Vagina (tissue), 2 donors: ENCODE results near the gene CDC42EP3.

Source experiments
- CTCF ChIP-seq, 3 experiments: fragments of 450-650 bp in 2 of 3; fragments of 200-600 bp in 1 of 3; sonication (generic) in 1 of 3; IDR thresholded peaks; one replicate each; pipeline ENCODE4 v1.5.1; 2017 to 2019; ENCODE audit warnings: antibody characterized with exemption in 3 of 3, mild to moderate bottlenecking in 2 of 3, moderate library complexity in 2 of 3
- POLR2A ChIP-seq, 2 donors: fragments of 450-650 bp; IDR thresholded peaks; one replicate each; pipeline ENCODE4 v1.6.1; 2017; ENCODE audit warnings: antibody characterized with exemption in 2 of 2, mild to moderate bottlenecking in 2 of 2, moderate library complexity in 2 of 2
- POLR2AphosphoS5 ChIP-seq, 2 donors: sonication (generic); formaldehyde crosslinking; IDR thresholded peaks; one replicate each; pipeline ENCODE4 v1.9.0; 2017; ENCODE audit warnings: antibody characterized with exemption in 2 of 2, mild to moderate bottlenecking in 2 of 2, low read depth in 1 of 2; ENCODE audit not compliant: insufficient read depth in 1 of 2

- TF ChIP-seq POLR2A (IDR thresholded peaks at IDR 0.05): no peak
- no peak for TF ChIP-seq CTCF (IDR thresholded peaks at IDR 0.05)
- TF ChIP-seq POLR2AphosphoS5 (IDR thresholded peaks at IDR 0.05; ENCODE audit: insufficient read depth in 1 of 2, low read depth in 1 of 2): no peak
Observed at GRCh38 chr2:37664231-37664643, 7.2 kb downstream of the CDC42EP3 start.
